ENCODE results near the gene SAMD9L. TPM values are rescaled to one million over a fixed set of nuclear protein-coding genes. Genes with fewer than 3 reads are reported as not detected.
A peak's percentile ranks its signal among the peaks of the same experiment; 100 is the strongest.

Gene SAMD9L
- total RNA-seq, 4 donors from 2014 or later: 1.2 to 6.7 (median 3.4) TPM

DNA sequence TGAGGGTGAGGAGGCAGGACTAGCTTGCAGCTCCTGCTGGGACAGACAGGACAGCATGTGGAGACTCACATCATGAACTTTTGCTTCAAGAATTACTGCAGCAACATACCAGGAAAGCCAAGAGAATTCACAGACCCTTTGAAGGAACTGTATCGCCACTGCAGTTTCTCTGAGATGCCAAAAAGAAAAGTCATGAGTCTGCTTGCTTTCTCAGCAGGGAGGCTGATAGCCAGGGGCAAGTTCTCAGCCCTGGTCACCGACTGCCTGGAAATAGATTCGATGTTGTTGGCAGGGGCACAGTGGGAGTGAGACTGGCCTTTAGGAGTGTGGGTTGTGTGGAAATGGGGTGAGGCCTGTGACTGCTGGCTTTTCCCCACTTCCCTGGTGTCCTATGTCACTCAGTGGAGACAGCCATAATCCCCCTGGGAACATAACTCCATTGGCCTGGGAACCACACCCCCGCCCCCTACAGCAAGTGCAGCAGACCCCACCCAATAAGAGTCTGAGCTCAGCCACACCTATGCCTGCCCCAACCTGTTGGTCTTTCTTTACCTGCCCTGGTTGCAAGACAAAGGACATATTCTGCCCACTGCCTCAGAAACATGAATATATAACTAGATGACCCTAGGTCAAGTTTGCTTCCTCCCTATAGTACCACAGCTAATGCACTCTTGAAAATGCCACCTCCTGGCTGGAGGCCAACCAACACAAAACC lies 28.8 kb downstream of the SAMD9L start:
- 71% methylated on average over 4 of the region's 4 CpGs for WGBS
- Histone ChIP-seq H3K36me3 (peaks cover 3% of the 10 kb centered on the region), H3K4me3 (no peak overlapping the region), H3K4me1 (peaks cover 15% of the 10 kb centered on the region), H3K9me3 (peaks cover 6% of the 10 kb centered on the region), H3K27ac (no peak overlapping the region), H3K27me3 (no peaks in the 10 kb centered on the region)
- no peak for DNase-seq (ENCODE audit: low spot score in 2 of 2)
- TF ChIP-seq, protein P1, sequence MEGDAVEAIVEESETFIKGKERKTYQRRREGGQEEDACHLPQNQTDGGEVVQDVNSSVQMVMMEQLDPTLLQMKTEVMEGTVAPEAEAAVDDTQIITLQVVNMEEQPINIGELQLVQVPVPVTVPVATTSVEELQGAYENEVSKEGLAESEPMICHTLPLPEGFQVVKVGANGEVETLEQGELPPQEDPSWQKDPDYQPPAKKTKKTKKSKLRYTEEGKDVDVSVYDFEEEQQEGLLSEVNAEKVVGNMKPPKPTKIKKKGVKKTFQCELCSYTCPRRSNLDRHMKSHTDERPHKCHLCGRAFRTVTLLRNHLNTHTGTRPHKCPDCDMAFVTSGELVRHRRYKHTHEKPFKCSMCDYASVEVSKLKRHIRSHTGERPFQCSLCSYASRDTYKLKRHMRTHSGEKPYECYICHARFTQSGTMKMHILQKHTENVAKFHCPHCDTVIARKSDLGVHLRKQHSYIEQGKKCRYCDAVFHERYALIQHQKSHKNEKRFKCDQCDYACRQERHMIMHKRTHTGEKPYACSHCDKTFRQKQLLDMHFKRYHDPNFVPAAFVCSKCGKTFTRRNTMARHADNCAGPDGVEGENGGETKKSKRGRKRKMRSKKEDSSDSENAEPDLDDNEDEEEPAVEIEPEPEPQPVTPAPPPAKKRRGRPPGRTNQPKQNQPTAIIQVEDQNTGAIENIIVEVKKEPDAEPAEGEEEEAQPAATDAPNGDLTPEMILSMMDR (IDR thresholded peaks at IDR 0.05): no peak
- TF ChIP-seq POLR2A (IDR thresholded peaks at IDR 0.05) (no peak), EP300 (IDR thresholded peaks at IDR 0.05) (no peak), POLR2AphosphoS5 (IDR thresholded peaks at IDR 0.05) (no peak)

DNA sequence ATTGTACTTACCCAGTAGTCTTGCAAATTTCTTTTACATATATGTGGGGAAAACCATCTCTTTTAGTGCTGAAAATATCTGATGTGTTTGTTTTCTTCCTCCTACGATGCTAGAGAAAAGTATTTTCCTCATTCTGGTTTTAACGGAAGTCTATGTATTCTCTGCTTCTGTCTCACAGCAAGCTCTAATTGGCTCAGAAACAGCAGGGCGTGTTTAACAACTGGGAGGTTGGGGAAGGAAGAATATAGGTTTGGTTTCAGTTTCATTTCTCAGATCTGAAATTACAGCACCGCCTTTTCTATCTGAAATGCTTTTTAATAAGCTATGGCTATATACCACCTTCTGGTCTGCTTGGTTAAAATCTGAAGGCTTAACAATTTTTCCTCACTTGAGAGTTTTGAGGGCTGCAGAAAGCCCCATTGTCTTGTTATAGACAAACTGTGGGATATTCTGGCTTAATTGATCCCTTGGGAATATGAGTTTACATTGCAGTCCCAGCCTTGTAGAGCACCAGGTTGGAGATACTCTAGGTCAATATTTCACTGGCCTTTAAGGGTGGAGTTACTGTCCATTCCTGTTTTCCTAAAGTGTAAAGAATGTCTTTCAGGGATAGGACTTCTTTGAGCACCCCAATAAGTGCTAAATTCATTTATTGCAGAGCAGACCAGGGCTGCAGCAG lies 30.2 kb downstream of the SAMD9L start, which contains the start of gene SAMD9:
Gene SAMD9 (minus strand): TSS at position 128 of the 679 bp plus-strand sequence. CDS start 11,882 bp downstream, outside the sequence.
- no peak for DNase-seq (ENCODE audit: low spot score in 2 of 2)
- H3K27me3 ChIP-seq: no peaks in the 10 kb centered on the region
- WGBS: 4% methylated on average over 4 of the region's 4 CpGs
- peaks cover 15% of the 10 kb centered on the region for H3K4me1 ChIP-seq
- TF ChIP-seq, protein P1 (IDR thresholded peaks at IDR 0.05): no peak
- peak in 1 of 2 donors; percentile 24 for TF ChIP-seq POLR2A (IDR thresholded peaks at IDR 0.05)
- TF ChIP-seq POLR2AphosphoS5 (IDR thresholded peaks at IDR 0.05): no peak
- H3K27ac ChIP-seq: peak within 1 kb of the TSS; percentile 3
- H3K9me3 ChIP-seq: peaks cover 6% of the 10 kb centered on the region
- H3K4me3 ChIP-seq: peak within 1 kb of the TSS; percentile 39
- H3K36me3 ChIP-seq: peaks cover 3% of the 10 kb centered on the region

- H3K4me1 ChIP-seq: peaks cover 15% of the 10 kb centered on the region
- H3K27me3 ChIP-seq: no peaks in the 10 kb centered on the region
- WGBS: 63% methylated on average over 1 of the region's 1 CpG
- peak overlapping the region; percentile 39 for H3K4me3 ChIP-seq
- peak overlapping the region; percentile 3 for H3K27ac ChIP-seq
- peaks cover 3% of the 10 kb centered on the region for H3K36me3 ChIP-seq
- peaks cover 6% of the 10 kb centered on the region for H3K9me3 ChIP-seq
- DNase-seq (ENCODE audit: low spot score in 2 of 2): no peak
- no peak for TF ChIP-seq POLR2A (IDR thresholded peaks at IDR 0.05)
- no peak for TF ChIP-seq EP300 (IDR thresholded peaks at IDR 0.05)
- no peak for TF ChIP-seq POLR2AphosphoS5 (IDR thresholded peaks at IDR 0.05)
- TF ChIP-seq, protein P1 (IDR thresholded peaks at IDR 0.05): no peak
These were observed 30.9 kb downstream of the SAMD9L start for GRCh38 chr7:93117327-93117726.

- peaks cover 3% of the 10 kb centered on the region for H3K36me3 ChIP-seq
- TF ChIP-seq, protein P1 (IDR thresholded peaks at IDR 0.05): no peak
- no peak for TF ChIP-seq POLR2A (IDR thresholded peaks at IDR 0.05)
- TF ChIP-seq POLR2AphosphoS5 (IDR thresholded peaks at IDR 0.05): no peak
- no peak for TF ChIP-seq EP300 (IDR thresholded peaks at IDR 0.05)
- no peak for DNase-seq (ENCODE audit: low spot score in 2 of 2)
- H3K4me1 ChIP-seq: peaks cover 15% of the 10 kb centered on the region
- H3K9me3 ChIP-seq: peaks cover 4% of the 10 kb centered on the region
- H3K4me3 ChIP-seq: no peak overlapping the region
- no peak overlapping the region for H3K27ac ChIP-seq
- WGBS: 72% methylated on average over 7 of the region's 7 CpGs
- H3K27me3 ChIP-seq: no peaks in the 10 kb centered on the region
These were observed 32.4 kb downstream of the SAMD9L start for GRCh38 chr7:93115796-93116195.

DNA sequence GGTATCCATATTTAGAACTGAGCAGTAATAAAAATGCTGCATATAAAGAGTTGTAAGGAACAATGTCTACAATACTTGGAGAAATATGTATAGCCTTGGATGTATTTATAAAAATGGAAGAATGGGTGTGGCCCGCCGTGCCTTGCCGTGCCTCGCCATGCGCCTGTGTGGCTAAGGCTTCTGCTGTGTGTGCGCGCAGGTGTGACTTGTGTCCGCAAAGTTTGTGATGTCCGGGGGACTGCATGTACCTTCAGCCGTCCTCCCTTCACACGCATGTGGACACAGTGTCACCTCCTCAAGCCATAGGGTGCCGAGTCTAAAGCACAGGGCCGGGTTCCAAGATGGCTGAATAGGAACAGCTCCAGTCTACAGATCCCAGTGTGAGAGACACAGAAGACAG lies 40.2 kb downstream of the SAMD9L start:
- Histone ChIP-seq H3K4me1 (no peaks in the 10 kb centered on the region), H3K9me3 (peaks cover 60% of the 10 kb centered on the region), H3K36me3 (peaks cover 45% of the 10 kb centered on the region), H3K27me3 (no peaks in the 10 kb centered on the region), H3K27ac (no peak overlapping the region), H3K4me3 (no peak overlapping the region)
- TF ChIP-seq POLR2AphosphoS5 (IDR thresholded peaks at IDR 0.05) (no peak), POLR2A (IDR thresholded peaks at IDR 0.05) (no peak), EP300 (IDR thresholded peaks at IDR 0.05) (no peak)
- TF ChIP-seq, protein P1 (IDR thresholded peaks at IDR 0.05): no peak
- 90% methylated on average over 13 of the region's 13 CpGs for WGBS
- DNase-seq (ENCODE audit: low spot score in 2 of 2): no peak
